GM21360 (cell line): ENCODE results near the gene ANKRD39.
"Not testable (repeated sequence)": the region's sequence is repeated elsewhere in the genome, so short reads cannot be mapped to it uniquely, and the experiment has no call there.

ENCODE experiments used
- ATAC-seq: cut with Tn5 transposase; IDR thresholded peaks from one replicate; pipeline ENCODE4 v1.9.1; 2021; ENCODE audit warnings: mild to moderate bottlenecking, moderate library complexity; ENCODE audit not compliant: unreplicated experiment

The ANKRD39 gene

GRCh38 chr2:96810783-96811192 lies 47.0 kb downstream of the ANKRD39 start:
- no peak for ATAC-seq

- ATAC-seq: no peak
Observed at GRCh38 chr2:96809951-96810782, 47.6 kb downstream of the ANKRD39 start.

GRCh38 chr2:96809216-96809882 lies 48.5 kb downstream of the ANKRD39 start:
- ATAC-seq: no peak

- no peak for ATAC-seq
Observed at GRCh38 chr2:96808176-96808837, 49.5 kb downstream of the ANKRD39 start.

DNA sequence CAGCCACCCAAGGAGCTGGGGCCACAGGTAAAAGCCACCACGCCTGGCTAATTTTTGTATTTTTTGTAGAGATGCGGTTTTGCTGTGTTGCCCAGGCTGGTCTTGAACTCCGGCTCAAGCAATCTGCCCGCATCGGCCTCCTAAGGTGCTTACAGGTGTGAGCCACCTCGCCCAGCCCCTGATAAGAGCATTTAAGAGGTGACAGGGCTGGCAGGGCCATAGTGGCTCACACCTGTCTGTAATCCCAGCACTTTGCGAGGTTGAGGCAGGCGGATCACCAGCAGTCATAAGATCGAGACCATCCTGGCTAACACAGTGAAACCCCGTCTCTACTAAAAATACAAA lies 50.7 kb downstream of the ANKRD39 start:
- ATAC-seq: no peak

- ATAC-seq: no peak
Observed at GRCh38 chr2:96806468-96807126, 51.2 kb downstream of the ANKRD39 start.

GRCh38 chr2:96805946-96806345 lies 51.9 kb downstream of the ANKRD39 start:
- ATAC-seq: not testable (repeated sequence)

- ATAC-seq: no peak
Observed at GRCh38 chr2:96804986-96805385, 52.8 kb downstream of the ANKRD39 start.

GRCh38 chr2:96802721-96803120 lies 55.1 kb downstream of the ANKRD39 start:
- ATAC-seq: no peak

- ATAC-seq: no peak
Observed at GRCh38 chr2:96801786-96802595, 55.8 kb downstream of the ANKRD39 start.

DNA sequence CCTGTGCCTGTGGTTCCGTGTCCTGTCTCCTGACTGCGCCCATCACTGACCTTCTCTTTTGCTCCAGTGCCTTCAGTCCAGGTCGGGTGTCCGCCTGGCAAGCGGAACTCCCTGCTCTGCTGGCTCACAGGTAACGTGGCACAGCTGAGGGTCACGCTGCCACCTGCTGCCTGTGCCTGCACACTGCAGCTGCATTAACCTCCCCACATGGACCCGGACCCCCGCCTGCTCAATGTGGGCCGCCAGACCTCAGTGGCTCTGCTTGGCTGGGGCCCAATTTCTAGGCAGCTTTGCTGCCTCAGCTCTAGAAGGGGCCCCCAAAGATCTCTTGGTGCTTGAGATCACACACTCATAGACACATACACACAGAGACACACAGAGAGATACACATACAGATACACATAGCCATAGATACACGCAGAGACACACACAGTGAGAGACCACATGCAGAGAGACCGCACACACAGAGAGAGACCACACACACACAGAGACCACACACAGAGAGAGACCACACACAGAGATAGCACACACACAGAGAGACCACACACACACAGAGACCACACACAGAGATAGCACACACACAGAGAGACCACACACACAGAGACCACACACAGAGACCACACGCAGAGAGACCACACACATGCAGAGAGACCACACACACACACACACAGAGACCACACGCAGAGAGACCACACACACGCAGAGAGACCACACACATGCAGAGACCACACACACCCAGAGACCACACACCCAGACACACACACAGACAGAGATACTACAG lies 56.6 kb downstream of the ANKRD39 start:
- no peak for ATAC-seq

- ATAC-seq: no peak
Observed at GRCh38 chr2:96800061-96801004, 57.5 kb downstream of the ANKRD39 start.

DNA sequence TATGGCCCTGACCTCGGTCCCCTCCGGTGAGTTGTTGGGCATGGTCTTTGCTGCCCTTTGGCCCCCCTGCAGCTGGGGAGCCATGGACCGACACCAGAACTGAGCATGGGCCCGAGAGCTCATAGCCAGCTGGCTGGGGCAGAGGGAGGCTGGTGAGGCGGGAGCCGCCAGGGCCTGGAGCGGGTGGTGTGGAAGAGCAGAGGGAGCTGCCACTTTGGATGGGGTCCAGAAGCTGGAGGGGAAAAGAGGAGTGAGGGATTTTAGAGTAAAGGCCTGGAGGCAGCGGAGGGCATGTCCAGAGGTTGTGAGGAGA lies 58.2 kb downstream of the ANKRD39 start:
- no peak for ATAC-seq

- no peak for ATAC-seq
Observed at GRCh38 chr2:96798733-96799622, 58.8 kb downstream of the ANKRD39 start.
